GM12873 (cell line): ENCODE data around the gene LRP2.
A peak's percentile ranks its signal among the peaks of the same experiment; 100 is the strongest.

Experiments
- TF ChIP-seq, protein P1 (sequence below): IDR thresholded peaks from 2 replicates; pipeline ENCODE4 v1.5.1; 2012; ENCODE audit warnings: low read depth, mild to moderate bottlenecking, moderate library complexity, low read length, control low read depth; ENCODE audit not compliant: insufficient read depth; ENCODE audit errors: missing control alignments

The LRP2 gene

DNA sequence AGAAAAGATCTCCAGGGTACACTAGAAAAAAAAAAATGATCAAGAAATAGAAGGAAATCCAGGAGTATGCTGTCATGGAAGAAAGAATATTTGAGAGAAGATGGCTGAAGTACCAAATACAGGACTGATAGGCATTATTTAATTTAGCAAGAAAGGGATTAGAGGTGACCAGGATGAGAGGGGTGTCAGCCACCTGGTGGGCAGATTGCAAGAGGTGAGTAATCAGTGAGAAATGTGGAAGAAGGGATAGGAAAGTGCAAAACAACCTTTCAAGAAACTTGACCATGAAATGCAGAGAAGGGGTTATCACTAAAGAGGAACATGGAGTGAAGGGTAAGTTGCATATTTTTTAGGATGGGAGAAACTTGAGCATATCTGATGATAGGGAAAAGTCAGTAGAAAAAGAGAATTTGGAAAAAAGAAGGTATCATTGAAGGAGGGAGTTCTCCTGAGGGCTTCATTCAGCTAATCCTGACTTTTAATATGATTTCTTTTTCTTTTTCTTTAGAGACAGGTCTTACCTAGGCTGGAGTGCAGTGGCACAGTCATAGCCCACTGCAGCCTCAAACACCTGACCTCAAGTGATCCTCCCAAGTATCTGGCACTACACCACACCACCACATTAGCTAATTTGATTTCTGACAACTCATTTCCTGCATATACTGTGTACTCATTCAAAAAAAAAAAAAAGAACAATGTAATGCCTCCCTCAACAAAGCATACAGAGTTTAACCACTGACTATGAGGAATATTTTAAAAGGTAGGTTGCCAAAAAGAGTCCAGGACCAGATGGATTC lies 101.3 kb downstream of the LRP2 start:
- TF ChIP-seq, protein P1, sequence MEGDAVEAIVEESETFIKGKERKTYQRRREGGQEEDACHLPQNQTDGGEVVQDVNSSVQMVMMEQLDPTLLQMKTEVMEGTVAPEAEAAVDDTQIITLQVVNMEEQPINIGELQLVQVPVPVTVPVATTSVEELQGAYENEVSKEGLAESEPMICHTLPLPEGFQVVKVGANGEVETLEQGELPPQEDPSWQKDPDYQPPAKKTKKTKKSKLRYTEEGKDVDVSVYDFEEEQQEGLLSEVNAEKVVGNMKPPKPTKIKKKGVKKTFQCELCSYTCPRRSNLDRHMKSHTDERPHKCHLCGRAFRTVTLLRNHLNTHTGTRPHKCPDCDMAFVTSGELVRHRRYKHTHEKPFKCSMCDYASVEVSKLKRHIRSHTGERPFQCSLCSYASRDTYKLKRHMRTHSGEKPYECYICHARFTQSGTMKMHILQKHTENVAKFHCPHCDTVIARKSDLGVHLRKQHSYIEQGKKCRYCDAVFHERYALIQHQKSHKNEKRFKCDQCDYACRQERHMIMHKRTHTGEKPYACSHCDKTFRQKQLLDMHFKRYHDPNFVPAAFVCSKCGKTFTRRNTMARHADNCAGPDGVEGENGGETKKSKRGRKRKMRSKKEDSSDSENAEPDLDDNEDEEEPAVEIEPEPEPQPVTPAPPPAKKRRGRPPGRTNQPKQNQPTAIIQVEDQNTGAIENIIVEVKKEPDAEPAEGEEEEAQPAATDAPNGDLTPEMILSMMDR, result no peak

DNA sequence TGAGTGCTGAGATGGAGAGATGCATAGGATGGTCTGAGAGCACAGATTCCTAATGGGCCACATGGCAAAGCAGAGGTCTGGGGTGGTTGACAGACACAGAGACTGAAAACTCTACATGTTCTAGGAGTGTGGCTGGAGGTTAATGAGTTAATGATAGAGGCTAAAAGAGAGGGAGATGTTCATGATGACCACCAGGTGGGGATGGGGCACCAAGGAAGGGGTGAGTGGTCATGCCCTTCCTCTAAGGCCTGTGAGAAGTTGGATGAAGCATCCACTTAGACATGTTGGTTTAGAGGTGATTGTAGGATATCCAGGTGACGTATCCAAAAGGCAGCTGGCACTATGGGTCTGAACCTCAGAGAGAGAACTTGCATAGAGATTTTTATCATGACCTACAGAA lies 102.1 kb downstream of the LRP2 start:
- TF ChIP-seq, protein P1, result peak; percentile 11

DNA sequence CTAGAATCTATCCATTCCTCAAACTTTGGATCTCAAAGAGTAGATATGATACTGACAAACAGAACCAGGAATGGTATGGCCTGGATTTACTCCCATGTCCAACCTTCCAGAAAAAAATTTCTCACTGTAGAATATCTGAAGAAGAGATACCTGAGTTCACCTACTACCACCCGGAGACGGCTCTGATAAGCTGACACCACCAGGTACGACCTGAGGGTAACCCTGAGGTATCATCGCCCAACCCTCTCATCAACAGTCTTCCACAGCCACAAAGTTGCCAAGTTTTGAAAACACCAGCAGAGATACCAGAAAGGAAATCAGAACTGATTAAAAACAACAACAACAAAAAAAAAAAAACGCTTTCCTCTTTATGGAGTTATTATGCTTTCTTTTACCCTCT lies 102.9 kb downstream of the LRP2 start:
- TF ChIP-seq, protein P1, result no peak

DNA sequence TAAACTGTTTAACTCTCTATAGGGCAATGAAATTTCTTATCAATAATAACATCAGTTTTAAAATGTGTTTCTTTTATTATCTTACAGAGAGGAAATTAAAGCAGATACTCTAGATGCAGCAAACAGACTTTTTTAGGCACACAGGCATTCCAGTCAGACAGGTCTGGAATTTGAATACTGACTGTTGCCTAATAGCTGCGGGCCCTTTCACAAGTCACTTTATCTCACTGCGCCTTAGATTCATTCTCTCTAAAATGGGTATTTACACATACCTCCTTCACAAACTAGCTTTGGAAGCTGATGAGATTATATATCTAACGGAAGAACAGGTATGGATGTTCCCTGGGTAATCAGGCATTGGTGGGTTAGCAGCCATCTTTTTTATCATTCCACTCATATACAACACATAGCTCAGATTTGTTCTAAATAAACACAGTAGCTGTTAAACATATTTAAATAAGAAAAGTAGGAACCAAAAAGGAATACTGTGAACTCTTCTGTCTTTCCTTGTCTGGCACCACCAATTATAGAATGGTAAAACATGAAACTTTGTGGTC lies 104.2 kb downstream of the LRP2 start:
- TF ChIP-seq, protein P1, result no peak

DNA sequence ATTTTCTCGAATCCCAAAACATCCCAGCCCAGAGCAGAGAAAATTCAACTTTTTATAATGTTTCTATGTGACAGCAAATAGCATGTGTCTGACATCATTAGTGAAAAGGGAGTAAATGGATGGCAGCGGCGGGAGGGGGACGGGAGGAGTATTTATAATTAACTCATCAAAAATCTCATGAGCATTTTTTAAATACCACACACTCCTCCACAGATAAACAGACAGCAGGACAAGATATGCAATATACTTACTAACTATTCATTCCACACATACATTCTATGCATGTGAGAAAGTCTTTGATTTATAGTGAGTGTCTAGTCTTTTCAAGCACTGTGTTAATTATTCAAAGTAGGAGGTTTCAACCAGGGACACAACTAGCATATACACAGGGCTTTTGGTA lies 107.6 kb downstream of the LRP2 start:
- TF ChIP-seq, protein P1, result no peak

DNA sequence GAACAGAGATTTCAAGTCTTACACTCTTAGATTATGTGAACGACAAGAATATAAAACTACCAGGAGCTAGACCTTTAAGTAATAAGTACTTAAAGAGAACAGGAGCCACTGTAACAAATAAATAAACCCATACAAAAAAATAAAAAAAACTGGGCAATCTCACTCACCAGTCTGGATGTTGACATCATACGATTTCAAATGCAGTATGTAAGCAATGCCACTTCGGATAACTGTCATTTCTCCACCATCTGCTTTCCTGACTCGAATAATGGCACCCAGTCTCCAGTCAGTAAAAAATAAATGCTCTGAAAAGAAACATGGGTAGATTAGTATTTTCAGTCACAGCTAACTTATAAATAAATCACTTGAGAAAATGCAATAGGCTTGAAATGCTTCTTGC lies 115.1 kb downstream of the LRP2 start:
- TF ChIP-seq, protein P1, result no peak

DNA sequence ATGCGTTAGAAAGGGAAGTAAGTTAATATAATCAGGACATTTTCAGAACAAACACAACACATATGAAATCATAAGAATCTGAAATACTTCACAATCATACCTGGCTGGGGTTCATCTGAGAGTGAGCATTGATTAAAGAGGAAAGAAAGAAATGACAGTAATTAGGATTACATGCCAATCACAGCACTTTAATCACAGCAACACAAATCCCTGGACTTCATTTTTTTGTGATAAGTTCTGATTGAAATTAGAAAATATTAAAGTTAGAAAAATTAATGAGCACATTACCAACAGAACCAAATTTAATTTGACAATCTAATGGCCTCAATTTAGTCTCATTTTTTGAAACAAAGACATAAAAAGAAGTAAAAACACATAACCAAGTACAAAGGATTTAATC lies 121.9 kb downstream of the LRP2 start:
- TF ChIP-seq, protein P1, result no peak
